ENCODE data around the gene ARRDC5. TPM values are rescaled to one million over a fixed set of nuclear protein-coding genes. Genes with fewer than 3 reads are reported as not detected.

The ARRDC5 gene
- total RNA-seq, 1 donor from 2014 or later: not detected

GRCh38 chr19:4935444-4935843 is 32.7 kb upstream of the ARRDC5 start:
- no peak overlapping the region for H3K4me2 ChIP-seq (ENCODE audit: low read length)
- TF ChIP-seq CTCF (IDR thresholded peaks at IDR 0.05; ENCODE audit: insufficient read depth, low read depth, low read length): no peak
- no peak for TF ChIP-seq EZH2 (IDR thresholded peaks at IDR 0.05; ENCODE audit: insufficient read depth, low read length)
- H3K27ac ChIP-seq (ENCODE audit: low read depth, low read length): no peak overlapping the region
- H3K4me1 ChIP-seq (ENCODE audit: insufficient read depth, low read length): peaks cover 7% of the 10 kb centered on the region
- peaks cover 23% of the 10 kb centered on the region for H4K20me1 ChIP-seq (ENCODE audit: insufficient read depth, low read length)
- H3K9ac ChIP-seq (ENCODE audit: low read length): no peak overlapping the region
- H3K9me3 Mint-ChIP-seq (ENCODE audit: unreplicated experiment): no peaks in the 10 kb centered on the region
- H3K27me3 Mint-ChIP-seq (ENCODE audit: low read depth, unreplicated experiment): no peaks in the 10 kb centered on the region
- DNase-seq (ENCODE audit: low read depth) (no peak), FAIRE-seq (no peak)
- H3K4me3 ChIP-seq (ENCODE audit: insufficient read depth, low read depth, low read length): no peak overlapping the region
- no peak overlapping the region for H2AFZ ChIP-seq (ENCODE audit: low read depth, low read length)
- H3K9me3 ChIP-seq (ENCODE audit: insufficient read depth, low read depth, low read length): no peaks in the 10 kb centered on the region
- no peaks in the 10 kb centered on the region for H3K27me3 ChIP-seq (ENCODE audit: insufficient read depth, low read length)
- peaks cover 20% of the 10 kb centered on the region for H3K36me3 ChIP-seq (ENCODE audit: insufficient read depth, low read length)
- no peaks in the 10 kb centered on the region for H3K4me1 Mint-ChIP-seq (ENCODE audit: low read depth, unreplicated experiment)
- peaks cover 86% of the 10 kb centered on the region for H3K79me2 ChIP-seq (ENCODE audit: insufficient read depth, low read length)
- H3K27ac Mint-ChIP-seq (ENCODE audit: unreplicated experiment): no peak overlapping the region
- H3K36me3 Mint-ChIP-seq (ENCODE audit: low read depth, unreplicated experiment): peaks cover 14% of the 10 kb centered on the region
- no peak overlapping the region for H3K4me3 Mint-ChIP-seq (ENCODE audit: unreplicated experiment)

GRCh38 chr19:4933528-4933927 is 30.8 kb upstream of the ARRDC5 start:
- Histone ChIP-seq H3K27me3 (ENCODE audit: insufficient read depth, low read length) (no peaks in the 10 kb centered on the region), H3K4me3 (ENCODE audit: insufficient read depth, low read depth, low read length) (no peak overlapping the region), H2AFZ (ENCODE audit: low read depth, low read length) (no peak overlapping the region), H3K9ac (ENCODE audit: low read length) (no peak overlapping the region), H3K79me2 (ENCODE audit: insufficient read depth, low read length) (peaks cover 88% of the 10 kb centered on the region), H3K4me2 (ENCODE audit: low read length) (no peak overlapping the region), H3K36me3 (ENCODE audit: insufficient read depth, low read length) (peaks cover 23% of the 10 kb centered on the region), H3K4me1 (ENCODE audit: insufficient read depth, low read length) (peaks cover 24% of the 10 kb centered on the region), H3K9me3 (ENCODE audit: insufficient read depth, low read depth, low read length) (no peaks in the 10 kb centered on the region), H3K27ac (ENCODE audit: low read depth, low read length) (no peak overlapping the region), H4K20me1 (ENCODE audit: insufficient read depth, low read length) (peaks cover 23% of the 10 kb centered on the region)
- Mint-ChIP-seq H3K27me3 (ENCODE audit: low read depth, unreplicated experiment) (no peaks in the 10 kb centered on the region), H3K36me3 (ENCODE audit: low read depth, unreplicated experiment) (peaks cover 14% of the 10 kb centered on the region), H3K27ac (ENCODE audit: unreplicated experiment) (no peak overlapping the region), H3K4me3 (ENCODE audit: unreplicated experiment) (no peak overlapping the region), H3K9me3 (ENCODE audit: unreplicated experiment) (no peaks in the 10 kb centered on the region), H3K4me1 (ENCODE audit: low read depth, unreplicated experiment) (peaks cover 6% of the 10 kb centered on the region)
- FAIRE-seq: no peak
- peak; percentile 37 for DNase-seq (ENCODE audit: low read depth)
- no peak for TF ChIP-seq EZH2 (IDR thresholded peaks at IDR 0.05; ENCODE audit: insufficient read depth, low read length)
- TF ChIP-seq CTCF (IDR thresholded peaks at IDR 0.05; ENCODE audit: insufficient read depth, low read depth, low read length): no peak

- Histone ChIP-seq H3K4me2 (ENCODE audit: low read length) (no peak overlapping the region), H2AFZ (ENCODE audit: low read depth, low read length) (no peak overlapping the region), H3K36me3 (ENCODE audit: insufficient read depth, low read length) (peaks cover 23% of the 10 kb centered on the region), H3K4me3 (ENCODE audit: insufficient read depth, low read depth, low read length) (no peak overlapping the region), H3K9me3 (ENCODE audit: insufficient read depth, low read depth, low read length) (no peaks in the 10 kb centered on the region), H4K20me1 (ENCODE audit: insufficient read depth, low read length) (peaks cover 17% of the 10 kb centered on the region), H3K27ac (ENCODE audit: low read depth, low read length) (no peak overlapping the region), H3K9ac (ENCODE audit: low read length) (no peak overlapping the region), H3K27me3 (ENCODE audit: insufficient read depth, low read length) (no peaks in the 10 kb centered on the region), H3K79me2 (ENCODE audit: insufficient read depth, low read length) (peaks cover 88% of the 10 kb centered on the region), H3K4me1 (ENCODE audit: insufficient read depth, low read length) (peaks cover 32% of the 10 kb centered on the region)
- DNase-seq (ENCODE audit: low read depth) (no peak), FAIRE-seq (no peak)
- peaks cover 6% of the 10 kb centered on the region for H3K4me1 Mint-ChIP-seq (ENCODE audit: low read depth, unreplicated experiment)
- H3K4me3 Mint-ChIP-seq (ENCODE audit: unreplicated experiment): no peak overlapping the region
- peaks cover 14% of the 10 kb centered on the region for H3K36me3 Mint-ChIP-seq (ENCODE audit: low read depth, unreplicated experiment)
- no peaks in the 10 kb centered on the region for H3K27me3 Mint-ChIP-seq (ENCODE audit: low read depth, unreplicated experiment)
- H3K27ac Mint-ChIP-seq (ENCODE audit: unreplicated experiment): no peak overlapping the region
- no peak for TF ChIP-seq EZH2 (IDR thresholded peaks at IDR 0.05; ENCODE audit: insufficient read depth, low read length)
- no peak for TF ChIP-seq CTCF (IDR thresholded peaks at IDR 0.05; ENCODE audit: insufficient read depth, low read depth, low read length)
- H3K9me3 Mint-ChIP-seq (ENCODE audit: unreplicated experiment): no peaks in the 10 kb centered on the region
Measured at GRCh38 chr19:4932711-4933110, 30.0 kb upstream of the ARRDC5 start.

Data from astrocyte (in vitro differentiated cells and primary cell).